HG03460 (cell line): ENCODE measurements around the gene DIP2A.
"Not testable (repeated sequence)": the region's sequence is repeated elsewhere in the genome, so short reads cannot be mapped to it uniquely, and the experiment has no call there.

Source experiments
- ATAC-seq: cut with Tn5 transposase; IDR thresholded peaks from one replicate; pipeline ENCODE4 v1.9.1; 2021; ENCODE audit not compliant: unreplicated experiment

DIP2A gene

GRCh38 chr21:46448855-46449254, 9.8 kb upstream of the DIP2A start:
- not testable (repeated sequence) for ATAC-seq

- ATAC-seq, result no peak
Observed at GRCh38 chr21:46452710-46453109, 6.0 kb upstream of the DIP2A start.

GRCh38 chr21:46454142-46454541, 4.5 kb upstream of the DIP2A start:
- no peak for ATAC-seq

DNA sequence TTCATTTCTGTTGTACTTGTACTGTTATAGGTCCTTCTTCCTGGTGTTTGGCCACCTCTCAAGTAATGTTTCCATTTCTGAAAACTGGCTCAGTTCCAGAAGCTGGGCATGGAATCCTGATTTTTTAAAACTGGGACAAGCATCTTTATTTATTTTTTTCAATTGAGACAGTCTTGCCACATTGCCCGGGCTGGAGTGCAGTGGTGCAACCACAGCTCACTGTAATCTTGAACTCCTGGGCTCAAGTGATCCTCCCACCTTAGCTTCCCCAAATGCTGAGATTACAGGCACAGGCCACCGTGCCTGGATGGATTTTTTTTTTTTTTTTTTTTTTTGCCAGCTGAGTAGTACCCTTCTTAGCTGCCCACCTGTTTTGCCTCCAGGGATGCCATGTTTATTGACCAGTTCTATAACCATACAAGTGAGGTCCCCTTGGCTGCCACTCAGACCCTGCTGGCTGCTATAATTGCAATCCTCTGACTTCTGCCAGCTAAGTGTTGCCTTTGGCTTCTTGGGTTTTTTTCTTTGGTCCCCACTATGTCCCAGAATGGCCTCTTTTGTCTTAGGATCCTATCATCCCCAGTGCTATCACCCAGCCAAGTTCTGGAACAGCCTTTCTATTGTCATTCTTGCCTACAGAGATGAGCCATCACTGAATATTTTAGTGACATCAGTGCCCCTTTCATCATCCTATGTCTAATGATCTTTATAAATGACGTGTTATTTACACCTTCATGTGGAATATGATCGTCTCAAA, 3.9 kb upstream of the DIP2A start:
- no peak for ATAC-seq

DNA sequence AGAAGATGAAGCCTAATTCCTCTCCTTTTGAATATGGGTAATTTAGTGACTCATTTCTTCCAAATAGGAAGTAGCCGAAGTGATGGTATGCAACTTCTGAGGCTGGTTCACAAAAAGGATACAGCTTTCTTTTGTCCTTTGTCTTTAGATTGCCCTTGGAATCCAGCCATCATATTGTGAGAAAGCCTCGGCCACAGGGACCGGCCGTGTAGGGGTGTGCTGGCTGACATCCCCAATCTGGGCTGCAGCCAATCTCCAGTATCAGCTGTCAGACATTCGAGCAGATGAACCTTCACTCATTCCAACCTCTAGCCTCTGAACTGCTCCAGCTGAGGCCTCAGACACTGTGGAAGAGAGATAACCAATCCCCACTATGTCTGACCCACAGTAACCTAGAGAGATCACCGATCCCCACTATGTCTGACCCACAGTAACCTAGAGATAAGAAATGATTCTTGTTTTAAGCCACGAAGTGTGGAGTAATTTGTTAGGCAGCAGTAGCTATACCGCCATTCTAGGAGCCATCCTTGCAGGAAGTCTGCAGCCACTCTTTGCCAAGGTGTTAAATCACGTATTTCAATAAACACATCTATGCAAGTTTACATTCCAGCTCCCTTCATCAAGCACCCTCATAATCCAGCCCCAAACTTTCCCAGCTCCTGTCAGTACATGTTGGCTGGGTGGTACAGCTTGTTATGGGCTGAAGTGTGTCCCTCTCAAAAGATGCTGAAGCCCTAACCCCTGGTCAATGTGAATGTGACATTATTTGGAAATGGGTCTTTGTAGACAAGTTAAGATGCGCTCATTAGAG, 2.9 kb upstream of the DIP2A start:
- ATAC-seq, result no peak

DNA sequence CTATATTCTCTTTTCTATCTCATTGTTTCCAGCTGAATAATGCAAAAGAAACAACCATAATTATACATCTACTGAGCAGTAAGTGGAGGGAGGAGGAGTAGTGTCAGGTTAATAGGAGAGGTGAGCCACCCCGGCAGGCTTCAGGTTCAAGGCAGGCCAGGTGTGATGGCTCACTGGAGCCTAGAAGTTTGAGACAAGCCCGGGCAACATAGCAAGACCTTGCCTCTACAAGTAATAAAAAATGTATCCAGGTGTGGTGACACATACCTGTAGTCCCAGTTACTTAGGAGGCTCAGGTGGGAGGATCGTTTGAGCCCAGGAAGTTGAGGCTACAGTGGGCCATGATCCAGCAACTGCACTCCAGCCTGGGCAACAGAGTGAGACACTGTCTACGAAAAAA, 1.9 kb upstream of the DIP2A start:
- ATAC-seq, result no peak

DNA sequence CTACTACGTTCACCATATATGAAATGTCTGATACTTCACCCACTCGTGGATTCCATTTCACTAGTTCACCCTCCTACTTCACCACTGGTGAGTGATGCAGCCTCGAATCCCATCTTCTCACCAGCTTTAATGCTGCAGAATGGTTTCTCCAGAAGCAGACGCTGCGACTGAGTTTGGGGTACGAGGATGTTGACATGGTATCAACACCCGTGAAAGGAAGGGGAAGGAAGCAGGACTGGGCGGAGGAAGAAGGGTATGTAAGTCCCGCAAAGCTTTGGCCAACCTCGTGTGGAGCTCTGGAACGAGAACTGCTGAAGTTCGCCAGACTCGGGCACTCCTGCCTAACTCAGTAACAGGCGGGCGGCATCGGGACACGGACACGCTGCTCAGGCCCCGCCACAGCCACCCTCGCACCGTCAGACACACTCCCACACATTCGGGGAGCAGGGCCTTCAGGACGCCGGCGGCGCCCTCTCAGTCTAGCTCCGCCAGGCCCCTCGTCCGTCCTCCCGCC, 833 bp upstream of the DIP2A start:
- peak; percentile 16 for ATAC-seq

GRCh38 chr21:46459024-46459355, 299 bp downstream of the DIP2A start:
- ATAC-seq, result no peak

DNA sequence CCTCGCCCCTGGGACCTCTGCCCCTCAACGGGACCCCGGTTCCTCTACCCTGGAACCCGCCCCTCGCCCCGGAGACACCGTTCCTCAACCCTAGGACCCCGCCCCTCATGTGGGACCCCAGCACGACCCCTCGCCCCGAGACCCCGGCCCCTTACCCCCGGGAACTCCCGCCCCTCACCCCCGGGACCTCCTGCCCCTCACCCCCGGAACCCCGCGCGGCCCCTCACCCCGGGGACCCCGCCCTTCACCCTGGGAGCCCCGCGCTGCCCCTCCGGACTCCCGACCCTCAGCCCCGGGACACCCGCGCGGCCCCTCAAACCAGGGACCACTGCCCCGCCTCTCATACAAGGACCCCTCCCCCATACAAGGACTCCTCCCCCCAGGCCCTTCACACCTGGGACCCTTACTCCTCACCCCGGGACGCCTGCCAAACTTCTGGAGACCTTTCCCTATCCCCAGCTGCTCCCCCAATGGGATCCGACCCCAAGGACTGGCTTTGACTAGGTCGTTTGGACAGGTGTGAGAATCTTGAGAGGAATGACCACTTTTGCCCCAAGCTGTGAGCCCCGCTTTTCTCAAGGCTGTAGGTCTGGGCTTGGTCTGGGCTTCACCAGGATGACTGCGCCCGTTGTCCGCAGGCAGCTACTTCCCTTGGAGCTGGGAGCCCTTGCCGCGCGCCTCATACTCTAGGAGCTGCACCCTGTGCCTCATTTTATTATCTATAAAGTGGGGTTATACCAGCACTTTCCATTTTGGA, 843 bp downstream of the DIP2A start:
- no peak for ATAC-seq

DNA sequence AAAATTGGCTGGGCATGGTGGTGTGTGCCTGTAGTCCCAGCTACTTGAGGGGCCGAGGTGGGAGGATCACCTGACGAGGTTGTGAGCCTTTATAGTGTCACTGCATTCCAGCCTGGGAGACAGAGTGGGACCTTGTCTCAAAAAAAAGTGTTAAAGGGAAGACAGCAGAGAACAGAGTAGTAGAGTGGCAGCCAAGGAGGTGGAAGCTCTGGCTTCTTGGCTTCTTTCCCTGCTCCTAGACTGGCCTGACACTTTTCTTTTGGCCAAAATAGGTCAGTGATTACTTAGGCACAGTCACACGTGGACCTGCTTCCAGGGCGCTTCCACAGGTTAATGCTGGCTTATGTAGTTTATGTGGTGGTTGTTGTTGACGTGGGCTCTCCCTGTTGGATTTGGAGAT, 3.2 kb downstream of the DIP2A start:
- no peak for ATAC-seq

DNA sequence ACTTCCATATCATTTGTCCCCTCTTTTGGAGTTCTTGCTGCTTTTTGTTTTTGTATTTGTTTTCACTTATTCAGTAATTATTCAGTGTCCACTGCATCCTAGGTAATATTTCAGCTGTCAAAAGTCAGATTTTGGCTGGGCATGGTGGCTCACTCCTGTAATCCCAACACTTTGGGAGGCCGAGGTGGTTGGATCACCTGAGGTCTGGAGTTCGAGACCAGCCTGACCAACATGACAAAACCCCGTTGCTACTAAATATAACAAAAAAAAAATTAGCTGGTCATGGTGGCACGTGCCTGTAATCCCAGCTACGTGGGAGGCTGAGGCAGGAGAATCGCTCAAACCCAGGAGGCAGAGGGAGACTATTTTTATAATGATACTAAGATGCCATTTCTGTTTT, 6.5 kb downstream of the DIP2A start:
- not testable (repeated sequence) for ATAC-seq

GRCh38 chr21:46465651-46466050, 7.0 kb downstream of the DIP2A start:
- no peak for ATAC-seq

GRCh38 chr21:46468108-46468774, 9.6 kb downstream of the DIP2A start:
- no peak for ATAC-seq

- ATAC-seq, result no peak
Observed at GRCh38 chr21:46469275-46469674, 10.6 kb downstream of the DIP2A start.

DNA sequence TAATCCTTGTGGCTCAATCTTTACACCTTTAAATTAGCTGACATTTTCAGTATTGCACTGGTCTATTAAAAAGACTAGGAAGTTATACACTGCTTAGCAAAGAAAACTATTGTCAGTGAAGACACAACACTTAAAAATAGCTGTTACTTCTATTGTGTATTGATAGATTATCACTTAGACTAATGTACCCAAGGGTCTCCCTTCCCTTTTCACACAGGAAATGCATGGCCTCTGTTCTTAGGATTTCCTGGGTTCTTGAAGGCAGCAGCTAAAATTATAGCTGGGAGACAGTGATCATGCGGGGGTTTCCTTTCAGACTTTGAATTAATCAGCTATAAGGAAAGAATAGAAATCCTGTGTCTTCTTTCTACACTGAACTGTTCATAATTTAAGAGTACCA, 12.8 kb downstream of the DIP2A start:
- no peak for ATAC-seq

GRCh38 chr21:46472246-46472645, 13.6 kb downstream of the DIP2A start:
- no peak for ATAC-seq

- ATAC-seq, result no peak
Observed at GRCh38 chr21:46474382-46474781, 15.7 kb downstream of the DIP2A start.

GRCh38 chr21:46475296-46475695, 16.6 kb downstream of the DIP2A start:
- ATAC-seq, result no peak

GRCh38 chr21:46477765-46478164, 19.1 kb downstream of the DIP2A start:
- no peak for ATAC-seq

- ATAC-seq, result no peak
Observed at GRCh38 chr21:46478910-46479309, 20.2 kb downstream of the DIP2A start.

DNA sequence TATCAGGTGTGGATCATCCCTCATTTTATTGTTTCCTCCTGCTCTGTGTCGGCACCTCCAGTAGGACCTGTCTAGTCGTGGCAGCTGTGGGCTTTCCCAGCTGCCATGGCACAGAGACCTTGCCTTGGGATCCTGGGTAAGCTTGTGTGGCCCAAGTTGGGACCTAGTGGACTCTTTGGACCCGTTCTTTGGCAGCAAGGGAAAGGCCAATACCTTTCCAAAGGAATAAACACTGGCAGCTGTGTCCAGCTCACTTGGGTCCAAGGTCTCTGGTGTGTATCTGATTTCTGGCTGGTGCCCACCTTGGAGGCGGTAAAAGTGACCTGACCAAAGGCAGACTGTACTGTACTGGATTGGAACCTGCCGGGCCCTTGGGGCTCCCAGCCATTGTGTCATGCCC, 21.8 kb downstream of the DIP2A start:
- ATAC-seq, result no peak
